ENCODE data around the gene ATP1A3.

The ATP1A3 gene

DNA sequence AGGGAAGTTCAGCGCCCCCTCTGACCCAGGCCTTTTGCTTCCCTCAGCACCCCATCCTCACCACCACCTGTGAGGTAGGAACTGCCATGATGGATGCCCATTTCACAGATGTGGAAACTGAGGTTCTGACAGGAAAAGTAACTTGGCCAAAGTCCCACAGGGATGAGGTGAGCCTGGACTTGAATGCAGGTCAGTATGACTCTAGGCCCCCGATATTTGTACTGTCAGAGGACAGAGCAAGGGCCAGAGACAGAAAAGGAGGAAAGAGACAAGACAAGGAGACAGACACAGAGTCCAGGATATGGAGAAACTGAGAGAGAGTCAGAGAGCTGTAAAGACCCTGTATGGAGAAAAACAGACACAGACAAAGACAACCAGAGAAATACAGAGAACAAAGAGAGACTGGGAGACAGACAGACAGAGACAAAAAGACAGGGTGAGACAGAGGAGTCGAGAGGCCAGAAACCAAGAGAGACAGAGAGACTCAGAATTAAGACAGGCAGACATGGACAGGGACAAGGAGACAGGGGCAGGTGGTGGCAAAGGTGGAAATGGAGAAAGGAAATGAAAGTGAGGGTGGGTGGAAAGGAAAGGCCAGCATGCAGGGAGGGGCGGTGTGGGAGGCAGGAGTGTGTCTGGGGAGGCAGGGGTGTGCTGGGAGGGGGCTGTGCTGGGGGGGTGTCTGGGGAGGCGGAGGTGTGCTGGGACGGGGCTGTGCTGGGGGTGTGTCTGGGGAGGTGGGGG is 70.8 kb downstream of the ATP1A3 start:
- Mint-ChIP-seq H3K27ac (no peak overlapping the region), H3K4me3 (no peak overlapping the region), H3K27me3 (peaks cover 13 to 30% of the 10 kb centered on the region in 2 donors), H3K4me1 (ENCODE audit: low read depth in 2 of 2) (peaks cover 4 to 6% of the 10 kb centered on the region in 2 donors), H3K9me3 (no peaks in the 10 kb centered on the region), H3K36me3 (ENCODE audit: insufficient read depth) (peaks cover 12% of the 10 kb centered on the region)
- DNase-seq: no peak
- no peak for ATAC-seq (replicated peaks)

DNA sequence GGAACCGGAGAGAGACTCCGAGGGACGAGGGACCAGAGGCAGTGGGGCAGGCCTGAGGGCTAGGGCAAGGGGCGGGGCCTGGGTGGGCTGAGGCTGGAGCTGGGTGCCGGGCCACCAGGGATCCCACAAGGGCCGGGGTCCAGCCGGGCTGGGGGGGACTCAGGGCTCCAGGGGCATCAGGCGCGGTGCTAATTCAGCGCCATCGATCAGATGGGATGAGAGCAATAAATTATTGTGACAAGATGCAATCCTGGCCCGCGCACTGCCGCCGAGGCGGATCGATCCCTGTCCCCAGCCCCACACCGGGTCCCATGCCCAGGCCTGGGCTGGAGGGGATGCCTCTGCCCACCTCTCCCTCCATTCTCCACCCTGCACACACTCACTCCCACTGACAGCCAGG is 71.4 kb downstream of the ATP1A3 start:
- no peak overlapping the region for H3K4me3 Mint-ChIP-seq
- H3K9me3 Mint-ChIP-seq: no peaks in the 10 kb centered on the region
- DNase-seq (no peak), ATAC-seq (replicated peaks) (no peak)
- H3K4me1 Mint-ChIP-seq (ENCODE audit: low read depth in 2 of 2): peaks cover 4 to 6% of the 10 kb centered on the region in 2 donors
- peaks cover 13 to 30% of the 10 kb centered on the region in 2 donors for H3K27me3 Mint-ChIP-seq
- H3K27ac Mint-ChIP-seq: no peak overlapping the region
- peaks cover 12% of the 10 kb centered on the region for H3K36me3 Mint-ChIP-seq (ENCODE audit: insufficient read depth)

DNA sequence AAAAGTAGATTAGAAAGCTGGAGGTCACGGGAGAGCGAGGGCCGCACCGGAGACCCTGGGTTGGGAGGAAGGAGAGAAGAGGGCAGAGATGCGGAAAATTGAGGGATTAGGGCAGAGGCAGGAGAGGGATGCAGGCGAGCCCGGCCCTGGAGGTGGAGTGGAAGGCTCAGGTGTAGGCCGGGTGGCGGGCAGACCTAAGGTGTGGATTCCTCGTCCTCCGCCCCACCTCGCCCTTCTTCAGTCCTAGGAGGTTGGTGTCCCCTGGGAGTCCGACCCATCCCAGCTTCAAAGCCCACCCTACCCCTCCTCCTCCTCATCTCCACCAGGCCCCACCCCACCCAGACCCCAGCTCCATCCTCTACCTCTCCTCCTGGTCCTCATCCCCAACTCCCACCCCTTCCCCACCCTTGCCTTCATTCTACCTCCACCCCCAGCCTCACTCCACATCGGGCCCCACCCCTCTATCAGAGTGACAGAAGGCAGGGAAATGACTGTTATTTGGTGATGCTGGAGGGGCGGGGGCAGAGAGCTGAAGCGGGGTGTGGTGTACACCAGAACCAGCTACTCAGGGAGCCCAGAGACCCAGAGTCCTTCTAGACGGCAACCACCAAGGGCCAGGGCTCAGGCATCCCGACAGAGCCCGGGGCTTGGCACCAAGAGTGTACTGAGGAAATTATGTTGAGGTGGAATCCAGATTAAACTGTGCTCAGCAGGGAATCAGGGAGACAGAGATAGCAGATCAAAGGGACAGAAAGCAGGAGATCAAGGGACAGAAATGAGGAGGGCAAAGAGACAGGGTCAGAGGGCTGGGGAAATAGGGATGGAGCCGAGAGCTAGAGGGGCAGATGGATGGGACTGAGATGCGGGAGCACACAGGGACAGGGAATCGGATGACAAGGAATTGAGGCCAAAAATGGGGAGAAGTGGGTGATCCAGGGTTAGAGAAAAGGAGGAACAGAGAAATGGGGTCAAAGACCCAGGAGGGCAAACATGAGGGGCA is 72.2 kb downstream of the ATP1A3 start:
- peaks cover 13 to 30% of the 10 kb centered on the region in 2 donors for H3K27me3 Mint-ChIP-seq
- no peak overlapping the region for H3K4me3 Mint-ChIP-seq
- H3K27ac Mint-ChIP-seq: no peak overlapping the region
- peaks cover 4 to 6% of the 10 kb centered on the region in 2 donors for H3K4me1 Mint-ChIP-seq (ENCODE audit: low read depth in 2 of 2)
- ATAC-seq (replicated peaks) (no peak), DNase-seq (no peak)
- H3K9me3 Mint-ChIP-seq: no peaks in the 10 kb centered on the region
- peaks cover 12% of the 10 kb centered on the region for H3K36me3 Mint-ChIP-seq (ENCODE audit: insufficient read depth)

DNA sequence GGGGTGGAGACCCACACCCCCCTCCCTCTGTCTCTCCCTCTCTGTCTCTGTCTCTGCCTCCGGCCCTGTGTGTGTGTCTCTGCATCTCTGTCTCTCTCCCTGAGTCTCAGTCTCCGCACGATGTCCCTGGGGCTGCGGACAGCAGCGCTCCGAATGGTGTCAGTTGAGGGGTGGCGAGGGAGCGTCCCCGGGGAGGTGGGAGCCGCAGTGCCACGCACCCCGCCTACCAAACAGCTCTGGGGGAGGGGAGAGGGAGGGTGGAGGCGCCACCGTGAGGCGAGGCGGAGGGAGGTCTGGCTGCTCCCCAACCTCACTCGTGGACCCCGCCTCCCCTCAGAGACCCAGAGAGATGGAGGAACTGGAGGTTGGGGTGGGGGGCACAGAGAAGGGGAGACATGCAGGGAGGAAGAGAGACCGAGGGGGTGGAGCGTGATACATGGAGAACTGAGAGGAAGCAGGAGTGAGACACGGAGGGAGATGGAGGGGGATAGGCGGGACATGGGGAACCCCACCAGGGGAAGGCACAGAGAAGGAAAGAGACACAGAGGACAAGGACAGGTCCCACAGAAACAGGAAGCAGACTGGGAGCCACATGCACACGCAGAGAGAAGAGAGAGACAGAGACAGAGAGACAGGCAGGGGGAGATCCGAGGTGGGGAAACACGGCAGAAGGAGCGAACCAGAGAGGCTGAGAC is 73.0 kb downstream of the ATP1A3 start:
- ATAC-seq (replicated peaks) (no peak), DNase-seq (no peak)
- Mint-ChIP-seq H3K9me3 (no peaks in the 10 kb centered on the region), H3K4me1 (ENCODE audit: low read depth in 2 of 2) (peaks cover 4 to 6% of the 10 kb centered on the region in 2 donors), H3K27ac (no peak overlapping the region), H3K27me3 (peaks cover 13 to 30% of the 10 kb centered on the region in 2 donors), H3K36me3 (ENCODE audit: insufficient read depth) (peaks cover 12% of the 10 kb centered on the region), H3K4me3 (no peak overlapping the region)

DNA sequence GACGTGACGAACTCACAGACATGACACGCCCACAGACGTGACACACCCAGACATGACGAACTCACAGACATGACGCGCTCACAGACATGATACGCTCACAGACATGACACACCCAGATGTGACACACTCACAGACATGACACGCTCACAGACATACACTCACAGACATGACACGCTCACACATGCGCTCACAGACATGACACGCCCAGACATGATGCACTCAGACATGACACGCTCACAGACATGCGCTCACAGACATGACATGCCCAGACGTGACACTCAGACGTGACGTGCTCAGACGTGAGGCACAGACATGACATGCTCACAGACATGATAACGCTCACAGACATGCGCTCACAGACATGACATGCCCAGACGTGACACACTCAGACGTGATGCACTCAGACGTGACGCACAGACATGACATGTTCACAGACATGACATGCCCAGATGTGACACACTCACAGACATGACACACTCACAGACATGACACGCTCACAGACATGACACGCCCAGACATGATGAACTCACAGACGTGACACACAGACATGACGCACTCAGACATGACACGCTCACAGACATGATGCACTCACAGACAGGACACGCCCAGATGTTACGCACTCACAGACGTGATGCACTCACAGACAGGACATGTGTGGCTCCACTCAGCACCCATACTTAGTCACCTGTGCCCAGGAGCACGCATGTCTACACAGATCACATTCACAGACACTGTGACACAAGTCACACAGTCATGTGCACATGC is 73.9 kb downstream of the ATP1A3 start:
- H3K27me3 Mint-ChIP-seq: peaks cover 13 to 30% of the 10 kb centered on the region in 2 donors

DNA sequence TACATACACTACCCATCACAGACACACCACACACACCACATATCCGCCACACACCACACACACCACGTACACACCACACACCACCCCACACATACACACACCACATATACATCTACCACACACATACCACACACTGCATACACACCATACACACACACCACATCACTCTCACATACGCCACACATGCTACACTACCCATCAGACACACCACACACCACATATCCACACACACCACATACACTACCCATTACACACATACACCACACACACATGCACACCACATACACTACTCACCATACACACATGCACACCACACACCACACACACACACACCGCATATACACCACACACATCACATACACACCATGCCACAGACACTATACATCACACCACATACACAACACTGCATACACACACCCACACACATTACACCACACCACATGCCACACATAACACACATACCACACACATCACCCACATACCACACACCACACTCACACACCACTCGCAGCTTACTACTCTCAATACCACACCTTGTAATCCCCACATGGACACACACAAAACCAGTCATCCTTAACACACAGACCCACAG is 75.3 kb downstream of the ATP1A3 start:
- Mint-ChIP-seq H3K27ac (no peak overlapping the region), H3K4me1 (ENCODE audit: low read depth in 2 of 2) (peaks cover 10% of the 10 kb centered on the region in 2 donors), H3K36me3 (ENCODE audit: insufficient read depth) (peaks cover 12% of the 10 kb centered on the region), H3K4me3 (no peak overlapping the region), H3K9me3 (no peaks in the 10 kb centered on the region), H3K27me3 (peaks cover 21 to 30% of the 10 kb centered on the region in 2 donors)
- DNase-seq (no peak), ATAC-seq (replicated peaks) (peak; percentile 10)

More for the DNA sequence above, 73.9 kb downstream of the ATP1A3 start:
- ATAC-seq (replicated peaks): no peak
- Mint-ChIP-seq H3K4me3 (no peak overlapping the region), H3K27ac (no peak overlapping the region), H3K36me3 (ENCODE audit: insufficient read depth) (peaks cover 12% of the 10 kb centered on the region), H3K4me1 (ENCODE audit: low read depth in 2 of 2) (peaks cover 4 to 6% of the 10 kb centered on the region in 2 donors), H3K9me3 (no peaks in the 10 kb centered on the region)
- no peak for DNase-seq

DNA sequence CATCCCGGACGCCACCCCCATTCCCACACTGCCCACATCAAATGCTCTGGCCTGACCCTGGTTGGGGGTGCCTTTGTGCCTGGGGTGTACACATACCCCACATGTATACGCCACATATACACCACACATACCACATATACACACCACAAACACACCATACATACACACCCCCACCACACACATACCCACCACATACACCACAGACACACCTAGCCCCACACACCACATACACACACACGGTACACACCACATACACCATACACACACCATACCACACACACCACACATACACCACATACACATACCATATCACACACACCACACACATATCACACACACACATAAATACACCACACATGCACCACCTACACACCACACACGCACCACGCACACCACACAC is 75.9 kb downstream of the ATP1A3 start:
- Mint-ChIP-seq H3K4me1 (ENCODE audit: low read depth in 2 of 2) (peaks cover 8 to 15% of the 10 kb centered on the region in 2 donors), H3K27ac (no peak overlapping the region), H3K9me3 (no peaks in the 10 kb centered on the region), H3K4me3 (no peak overlapping the region), H3K27me3 (peaks cover 21 to 23% of the 10 kb centered on the region in 2 donors), H3K36me3 (ENCODE audit: insufficient read depth) (peaks cover 15% of the 10 kb centered on the region)
- peak; percentile 12 for ATAC-seq (replicated peaks)
- no peak for DNase-seq

DNA sequence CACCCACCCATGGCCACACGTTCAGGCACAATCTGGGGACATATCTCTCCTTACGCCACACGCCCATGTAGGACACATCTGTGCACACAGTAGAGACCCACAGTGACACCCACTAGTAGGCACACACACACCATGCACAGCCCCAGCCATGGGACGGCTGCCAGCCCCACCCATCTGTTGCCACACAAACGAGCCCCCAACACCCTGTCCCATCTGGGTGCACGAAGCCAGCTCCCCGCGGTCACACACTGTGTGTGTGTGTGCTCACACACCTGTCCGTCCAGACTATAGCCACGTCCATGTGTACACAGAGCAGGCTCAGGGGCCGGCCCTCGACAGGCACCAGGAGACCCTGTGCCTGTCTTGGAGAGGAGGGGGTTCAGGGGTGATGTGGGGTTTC is 76.4 kb downstream of the ATP1A3 start:
- DNase-seq (no peak), ATAC-seq (replicated peaks) (no peak)
- peaks cover 19% of the 10 kb centered on the region in 2 donors for H3K27me3 Mint-ChIP-seq
- peaks cover 18% of the 10 kb centered on the region for H3K36me3 Mint-ChIP-seq (ENCODE audit: insufficient read depth)
- no peak overlapping the region for H3K27ac Mint-ChIP-seq
- no peak overlapping the region for H3K4me3 Mint-ChIP-seq
- peaks cover 8 to 15% of the 10 kb centered on the region in 2 donors for H3K4me1 Mint-ChIP-seq (ENCODE audit: low read depth in 2 of 2)
- H3K9me3 Mint-ChIP-seq: no peaks in the 10 kb centered on the region

All from effector memory CD8-positive, alpha-beta T cell (primary cell).